ENCODE results near the gene TCAP.

The TCAP gene

GRCh38 chr17:39660397-39661385 lies 4.5 kb upstream of the TCAP start:
- Histone ChIP-seq H3K36me3 (peaks cover 83% of the 10 kb centered on the region), H3K9me3 (no peaks in the 10 kb centered on the region), H3K4me1 (ENCODE audit: control insufficient read depth in 1 of 2, insufficient read depth in 1 of 2, low read depth in 1 of 2, low read length in 1 of 2) (no peaks in the 10 kb centered on the region), H3K27me3 (peaks cover 12% of the 10 kb centered on the region), H3K4me3 (ENCODE audit: low read depth in 1 of 2, low read length in 1 of 2) (no peak overlapping the region), H3K27ac (no peak overlapping the region)
- TF ChIP-seq, protein P1, sequence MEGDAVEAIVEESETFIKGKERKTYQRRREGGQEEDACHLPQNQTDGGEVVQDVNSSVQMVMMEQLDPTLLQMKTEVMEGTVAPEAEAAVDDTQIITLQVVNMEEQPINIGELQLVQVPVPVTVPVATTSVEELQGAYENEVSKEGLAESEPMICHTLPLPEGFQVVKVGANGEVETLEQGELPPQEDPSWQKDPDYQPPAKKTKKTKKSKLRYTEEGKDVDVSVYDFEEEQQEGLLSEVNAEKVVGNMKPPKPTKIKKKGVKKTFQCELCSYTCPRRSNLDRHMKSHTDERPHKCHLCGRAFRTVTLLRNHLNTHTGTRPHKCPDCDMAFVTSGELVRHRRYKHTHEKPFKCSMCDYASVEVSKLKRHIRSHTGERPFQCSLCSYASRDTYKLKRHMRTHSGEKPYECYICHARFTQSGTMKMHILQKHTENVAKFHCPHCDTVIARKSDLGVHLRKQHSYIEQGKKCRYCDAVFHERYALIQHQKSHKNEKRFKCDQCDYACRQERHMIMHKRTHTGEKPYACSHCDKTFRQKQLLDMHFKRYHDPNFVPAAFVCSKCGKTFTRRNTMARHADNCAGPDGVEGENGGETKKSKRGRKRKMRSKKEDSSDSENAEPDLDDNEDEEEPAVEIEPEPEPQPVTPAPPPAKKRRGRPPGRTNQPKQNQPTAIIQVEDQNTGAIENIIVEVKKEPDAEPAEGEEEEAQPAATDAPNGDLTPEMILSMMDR (IDR thresholded peaks at IDR 0.05) = no peak

DNA sequence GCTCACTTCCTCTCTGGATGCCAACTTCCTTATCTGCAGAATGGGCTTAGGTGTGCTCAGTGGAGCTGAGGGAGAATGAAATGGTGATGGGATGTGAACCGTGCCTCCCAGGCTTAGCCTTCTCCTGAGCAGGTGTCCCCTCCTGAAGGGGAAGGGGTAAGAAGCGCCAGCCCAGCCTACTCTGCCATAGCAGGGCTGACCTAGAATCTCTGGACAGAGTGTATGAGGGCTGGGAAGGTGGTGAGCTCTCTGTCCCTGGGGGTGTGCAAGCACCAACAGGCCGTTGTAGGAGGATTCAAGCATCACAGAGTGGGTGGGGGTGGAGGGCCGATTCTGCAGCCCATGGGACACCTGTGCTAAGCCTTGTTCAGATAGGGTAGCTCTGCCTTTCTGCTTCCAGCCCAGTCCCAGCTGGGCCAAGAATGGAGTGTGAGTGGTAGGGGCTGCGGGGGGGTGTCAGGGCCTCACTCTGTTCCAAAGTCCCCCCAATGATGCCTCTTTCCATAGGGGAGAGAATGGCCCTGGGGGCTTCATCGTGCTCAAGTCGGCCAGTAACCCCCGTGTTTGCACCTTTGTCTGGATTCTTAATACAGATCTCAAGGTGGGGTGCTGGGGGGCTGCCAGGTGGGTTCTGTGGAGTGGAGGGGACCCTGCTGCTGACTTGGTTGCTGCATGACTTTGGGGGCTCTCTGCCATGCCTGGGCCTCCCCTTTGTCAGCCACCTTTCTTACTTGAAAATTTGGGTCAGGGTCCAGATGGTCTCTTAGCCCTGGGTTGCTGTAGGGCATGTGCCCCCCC lies 3.2 kb upstream of the TCAP start:
- H3K27me3 ChIP-seq = peaks cover 24% of the 10 kb centered on the region
- TF ChIP-seq, protein P1 (IDR thresholded peaks at IDR 0.05) = no peak
- peaks cover 73% of the 10 kb centered on the region for H3K36me3 ChIP-seq
- no peaks in the 10 kb centered on the region for H3K4me1 ChIP-seq (ENCODE audit: control insufficient read depth in 1 of 2, insufficient read depth in 1 of 2, low read depth in 1 of 2, low read length in 1 of 2)
- H3K27ac ChIP-seq = no peak overlapping the region
- H3K4me3 ChIP-seq (ENCODE audit: low read depth in 1 of 2, low read length in 1 of 2) = no peak overlapping the region
- H3K9me3 ChIP-seq = no peaks in the 10 kb centered on the region

DNA sequence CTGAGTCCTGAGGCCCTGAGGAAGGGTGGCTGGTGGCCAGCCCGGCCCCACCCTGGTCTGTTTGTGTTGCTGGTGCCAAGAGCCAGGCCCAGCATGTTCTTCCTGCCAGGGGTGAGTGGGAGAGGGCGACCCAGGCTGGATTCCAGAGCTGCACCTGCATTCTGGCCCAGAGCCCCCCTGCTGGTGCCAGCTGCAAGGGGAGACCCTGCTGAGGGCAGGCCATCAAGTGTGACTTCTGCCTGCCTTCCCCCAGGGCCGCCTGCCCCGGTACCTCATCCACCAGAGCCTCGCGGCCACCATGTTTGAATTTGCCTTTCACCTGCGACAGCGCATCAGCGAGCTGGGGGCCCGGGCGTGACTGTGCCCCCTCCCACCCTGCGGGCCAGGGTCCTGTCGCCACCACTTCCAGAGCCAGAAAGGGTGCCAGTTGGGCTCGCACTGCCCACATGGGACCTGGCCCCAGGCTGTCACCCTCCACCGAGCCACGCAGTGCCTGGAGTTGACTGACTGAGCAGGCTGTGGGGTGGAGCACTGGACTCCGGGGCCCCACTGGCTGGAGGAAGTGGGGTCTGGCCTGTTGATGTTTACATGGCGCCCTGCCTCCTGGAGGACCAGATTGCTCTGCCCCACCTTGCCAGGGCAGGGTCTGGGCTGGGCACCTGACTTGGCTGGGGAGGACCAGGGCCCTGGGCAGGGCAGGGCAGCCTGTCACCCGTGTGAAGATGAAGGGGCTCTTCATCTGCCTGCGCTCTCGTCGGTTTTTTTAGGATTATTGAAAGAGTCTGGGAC lies 2.4 kb upstream of the TCAP start:
- peaks cover 65% of the 10 kb centered on the region for H3K36me3 ChIP-seq

GRCh38 chr17:39663340-39663687 lies 1.8 kb upstream of the TCAP start:
- peaks cover 59% of the 10 kb centered on the region for H3K36me3 ChIP-seq
- no peaks in the 10 kb centered on the region for H3K9me3 ChIP-seq
- H3K27me3 ChIP-seq = peaks cover 38% of the 10 kb centered on the region
- H3K27ac ChIP-seq = no peak overlapping the region
- no peak overlapping the region for H3K4me3 ChIP-seq (ENCODE audit: low read depth in 1 of 2, low read length in 1 of 2)
- H3K4me1 ChIP-seq (ENCODE audit: control insufficient read depth in 1 of 2, insufficient read depth in 1 of 2, low read depth in 1 of 2, low read length in 1 of 2) = peaks cover 2 to 11% of the 10 kb centered on the region in 2 experiments
- TF ChIP-seq, protein P1 (IDR thresholded peaks at IDR 0.05) = no peak

More for the DNA sequence above, 2.4 kb upstream of the TCAP start:
- TF ChIP-seq, protein P1 (IDR thresholded peaks at IDR 0.05) = no peak
- no peak overlapping the region for H3K4me3 ChIP-seq (ENCODE audit: low read depth in 1 of 2, low read length in 1 of 2)
- H3K9me3 ChIP-seq = no peaks in the 10 kb centered on the region
- H3K27me3 ChIP-seq = peaks cover 32% of the 10 kb centered on the region
- peaks cover 0 to 5% of the 10 kb centered on the region in 2 experiments for H3K4me1 ChIP-seq (ENCODE audit: control insufficient read depth in 1 of 2, insufficient read depth in 1 of 2, low read depth in 1 of 2, low read length in 1 of 2)
- H3K27ac ChIP-seq = no peak overlapping the region
